Coronary artery (tissue), 2 donors: Measurements from ENCODE around the gene FBLN1.
"Not testable (repeated sequence)": the region's sequence is repeated elsewhere in the genome, so short reads cannot be mapped to it uniquely, and the experiment has no call there.

ENCODE experiments used
- DNase-seq: peaks from one replicate; pipeline ENCODE4 v3.0.0-alpha.2; 2017; ENCODE audit warnings: low spot score
- H3K27ac ChIP-seq, 2 donors: fragments of 200-600 bp; sonication (generic); one replicate each; pipeline ENCODE4 v1.5.1; 2016 to 2019
- H3K4me3 ChIP-seq: fragments of 200-600 bp; sonication (generic); 2 replicates; pipeline ENCODE4 v1.5.1; 2016; ENCODE audit warnings: mild to moderate bottlenecking, moderate library complexity
- TF ChIP-seq, protein P1 (sequence below): fragments of 200-600 bp; sonication (generic); IDR thresholded peaks from one replicate; pipeline ENCODE4 v1.5.1; 2019; ENCODE audit warnings: antibody characterized with exemption

The FBLN1 gene

DNA sequence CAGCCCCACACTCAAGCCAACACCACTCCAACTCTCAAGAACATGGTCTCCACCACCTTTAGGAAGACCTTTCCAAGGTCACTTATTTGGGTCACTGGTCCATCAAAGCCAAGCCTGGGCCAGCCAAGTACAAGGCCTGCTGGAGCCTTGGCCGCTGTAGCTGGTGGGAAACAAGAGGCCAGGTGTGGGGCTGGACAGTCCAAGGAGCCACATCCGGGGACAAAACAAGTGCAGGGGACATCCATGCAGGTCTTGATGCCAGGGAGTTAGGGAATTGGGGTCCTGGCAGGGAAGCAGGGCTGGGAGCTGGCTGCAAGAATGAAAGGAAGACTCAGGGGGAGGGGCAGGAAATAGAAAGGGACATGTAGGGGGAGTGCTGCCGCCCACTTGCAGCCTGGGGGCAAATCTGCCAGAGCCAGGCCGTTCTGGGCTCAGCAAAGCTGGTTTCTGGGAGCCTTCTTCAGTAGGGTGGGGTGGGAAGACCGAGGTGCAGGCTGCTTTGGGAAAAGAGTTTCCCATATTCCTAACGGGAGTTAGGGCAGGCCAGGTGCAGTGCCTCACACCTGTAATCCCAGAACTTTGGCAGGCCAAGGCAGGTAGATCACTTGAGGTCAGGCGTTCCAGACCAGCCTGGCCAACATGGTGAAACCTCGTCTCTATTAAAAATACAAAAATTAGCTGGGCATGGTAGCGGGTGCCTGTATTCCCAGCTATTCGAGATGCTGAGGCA lies 99.5 kb downstream of the FBLN1 start:
- Histone ChIP-seq H3K4me3 (no peak overlapping the region), H3K27ac (no peak overlapping the region)
- no peak for DNase-seq
- TF ChIP-seq, protein P1, sequence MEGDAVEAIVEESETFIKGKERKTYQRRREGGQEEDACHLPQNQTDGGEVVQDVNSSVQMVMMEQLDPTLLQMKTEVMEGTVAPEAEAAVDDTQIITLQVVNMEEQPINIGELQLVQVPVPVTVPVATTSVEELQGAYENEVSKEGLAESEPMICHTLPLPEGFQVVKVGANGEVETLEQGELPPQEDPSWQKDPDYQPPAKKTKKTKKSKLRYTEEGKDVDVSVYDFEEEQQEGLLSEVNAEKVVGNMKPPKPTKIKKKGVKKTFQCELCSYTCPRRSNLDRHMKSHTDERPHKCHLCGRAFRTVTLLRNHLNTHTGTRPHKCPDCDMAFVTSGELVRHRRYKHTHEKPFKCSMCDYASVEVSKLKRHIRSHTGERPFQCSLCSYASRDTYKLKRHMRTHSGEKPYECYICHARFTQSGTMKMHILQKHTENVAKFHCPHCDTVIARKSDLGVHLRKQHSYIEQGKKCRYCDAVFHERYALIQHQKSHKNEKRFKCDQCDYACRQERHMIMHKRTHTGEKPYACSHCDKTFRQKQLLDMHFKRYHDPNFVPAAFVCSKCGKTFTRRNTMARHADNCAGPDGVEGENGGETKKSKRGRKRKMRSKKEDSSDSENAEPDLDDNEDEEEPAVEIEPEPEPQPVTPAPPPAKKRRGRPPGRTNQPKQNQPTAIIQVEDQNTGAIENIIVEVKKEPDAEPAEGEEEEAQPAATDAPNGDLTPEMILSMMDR, result no peak

- H3K27ac ChIP-seq, result no peak overlapping the region
- no peak overlapping the region for H3K4me3 ChIP-seq
- DNase-seq, result no peak
- TF ChIP-seq, protein P1, result no peak
Observed at GRCh38 chr22:45602824-45603595, 100.3 kb downstream of the FBLN1 start.

DNA sequence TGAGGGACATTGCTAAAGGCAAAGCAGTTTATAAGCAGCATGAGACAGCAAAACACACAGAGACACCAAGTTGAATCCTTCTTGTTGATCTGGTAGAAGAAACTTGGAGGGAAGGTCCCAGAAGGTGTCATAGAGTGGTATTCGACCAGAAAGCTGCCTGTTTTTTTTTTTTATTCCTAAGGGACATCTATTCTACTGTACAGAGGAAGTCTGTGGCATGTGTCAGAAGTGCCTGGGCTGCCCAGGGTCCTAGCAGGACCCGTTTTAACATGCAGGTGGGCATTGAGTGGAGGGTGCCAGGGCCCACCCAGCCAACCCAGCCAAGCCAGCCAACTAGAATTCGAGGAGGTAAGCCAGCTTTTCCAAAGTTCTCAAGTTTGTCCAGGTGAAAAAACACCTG lies 100.9 kb downstream of the FBLN1 start:
- H3K4me3 ChIP-seq, result no peak overlapping the region
- H3K27ac ChIP-seq, result no peak overlapping the region
- TF ChIP-seq, protein P1, result no peak
- DNase-seq, result no peak

GRCh38 chr22:45608045-45608444 lies 105.4 kb downstream of the FBLN1 start:
- not testable (repeated sequence) for H3K4me3 ChIP-seq, H3K27ac ChIP-seq, DNase-seq

DNA sequence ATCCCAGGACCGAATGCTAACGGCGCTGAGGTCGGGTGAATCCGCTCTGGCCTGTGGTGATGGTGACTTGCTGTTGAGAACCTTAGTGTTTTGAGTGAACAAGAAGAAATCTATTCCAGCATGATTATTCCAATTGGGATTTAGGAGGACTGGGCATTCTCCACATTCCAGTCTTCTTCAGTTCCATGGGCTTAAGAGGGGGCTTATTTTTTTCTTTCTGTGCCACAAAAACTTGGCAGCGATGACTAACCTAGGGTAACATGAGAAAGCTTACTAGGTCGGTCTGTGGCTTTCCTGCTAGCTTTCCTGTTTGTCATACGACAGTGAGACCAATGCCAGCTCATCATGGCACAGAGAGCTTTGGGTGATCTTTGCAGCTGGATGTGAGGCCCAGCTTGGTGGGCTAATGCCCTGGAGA lies 106.1 kb downstream of the FBLN1 start:
- DNase-seq, result no peak
- Histone ChIP-seq H3K27ac (no peak overlapping the region), H3K4me3 (no peak overlapping the region)
- TF ChIP-seq, protein P1, result no peak

DNA sequence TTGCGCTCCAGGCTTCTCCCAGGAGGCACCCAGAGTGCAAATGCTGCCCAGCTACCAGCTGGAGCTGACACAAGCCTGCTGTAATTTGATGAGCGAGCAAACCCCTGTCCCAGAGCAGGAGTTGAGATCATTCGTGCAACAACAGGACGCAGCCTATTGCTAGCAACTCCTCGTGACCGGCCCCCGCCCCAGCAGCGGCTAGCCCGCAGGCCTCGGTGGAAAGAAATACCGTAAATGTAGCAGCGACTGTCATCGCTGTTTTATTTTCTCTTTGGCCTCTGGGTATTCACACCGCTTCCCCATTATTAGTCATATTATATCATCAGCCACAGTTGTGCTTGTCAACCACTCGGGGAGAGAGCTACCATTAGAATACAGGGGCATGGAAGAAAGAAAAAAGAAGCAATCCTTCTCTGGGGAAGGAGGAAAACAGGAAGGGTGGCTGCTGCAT lies 109.8 kb downstream of the FBLN1 start:
- TF ChIP-seq, protein P1, result no peak
- Histone ChIP-seq H3K27ac (peak overlapping the region in 1 of 2 donors; percentile 61), H3K4me3 (peak overlapping the region; percentile 22)
- DNase-seq, result no peak

- peak overlapping the region; percentile 22 for H3K4me3 ChIP-seq
- DNase-seq, result no peak
Observed at GRCh38 chr22:45612940-45613339, 110.3 kb downstream of the FBLN1 start.

More at GRCh38 chr22:45612940-45613339, 110.3 kb downstream of the FBLN1 start:
- peak overlapping the region in 1 of 2 donors; percentile 61 for H3K27ac ChIP-seq
- TF ChIP-seq, protein P1, result no peak
